Osteocyte (in vitro differentiated cells): ENCODE results near the gene RNF113B. TPM values are rescaled to one million over a fixed set of nuclear protein-coding genes. Genes with fewer than 3 reads are reported as not detected.

Experiments
- DNase-seq: peaks from one replicate; pipeline ENCODE4 v3.0.0; 2021; ENCODE audit warnings: mixed read lengths; ENCODE audit not compliant: unreplicated experiment; ENCODE audit errors: extremely low spot score
- H3K27ac Mint-ChIP-seq: one replicate; pipeline ENCODE4 v1.8.0; 2021; ENCODE audit warnings: mild to moderate bottlenecking, mixed read lengths; ENCODE audit not compliant: unreplicated experiment
- H3K27me3 Mint-ChIP-seq: one replicate; pipeline ENCODE4 v1.8.0; 2021; ENCODE audit warnings: mixed read lengths; ENCODE audit not compliant: unreplicated experiment
- H3K36me3 Mint-ChIP-seq: one replicate; pipeline ENCODE4 v1.8.0; 2021; ENCODE audit warnings: mixed read lengths; ENCODE audit not compliant: unreplicated experiment
- H3K4me1 Mint-ChIP-seq: one replicate; pipeline ENCODE4 v1.8.0; 2021; ENCODE audit warnings: mixed read lengths; ENCODE audit not compliant: unreplicated experiment
- H3K4me3 Mint-ChIP-seq: one replicate; pipeline ENCODE4 v1.8.0; 2021; ENCODE audit warnings: mild to moderate bottlenecking, moderate library complexity, mixed read lengths; ENCODE audit not compliant: unreplicated experiment
- H3K9me3 Mint-ChIP-seq: one replicate; pipeline ENCODE4 v1.8.0; 2021; ENCODE audit warnings: mixed read lengths; ENCODE audit not compliant: unreplicated experiment
- CTCF ChIP-seq: fragments of 200-600 bp; sonication (generic); IDR thresholded peaks from 2 replicates; pipeline ENCODE4 v1.5.0; 2021; ENCODE audit warnings: antibody characterized with exemption, mild to moderate bottlenecking, moderate library complexity
- total RNA-seq: library from RNA; stranded (reverse); gene quantifications from 2 replicates; pipeline ENCODE4 v1.2.1, GENCODE V29; 2021

The RNF113B gene
- total RNA-seq, 1 donor from 2014 or later = not detected

GRCh38 chr13:98157188-98157587, 19.9 kb downstream of the RNF113B start:
- Mint-ChIP-seq H3K4me1 (peaks cover 49% of the 10 kb centered on the region), H3K4me3 (no peak overlapping the region), H3K27ac (no peak overlapping the region), H3K36me3 (peaks cover 23% of the 10 kb centered on the region), H3K27me3 (no peaks in the 10 kb centered on the region), H3K9me3 (no peaks in the 10 kb centered on the region)
- TF ChIP-seq CTCF = no peak
- no peak for DNase-seq

- no peak for TF ChIP-seq CTCF
- Mint-ChIP-seq H3K27me3 (no peaks in the 10 kb centered on the region), H3K27ac (no peak overlapping the region), H3K4me1 (peaks cover 50% of the 10 kb centered on the region), H3K9me3 (no peaks in the 10 kb centered on the region), H3K4me3 (no peak overlapping the region), H3K36me3 (peaks cover 19% of the 10 kb centered on the region)
- DNase-seq = no peak
These were observed 20.8 kb downstream of the RNF113B start for GRCh38 chr13:98156259-98156658.

GRCh38 chr13:98155475-98156109, 21.5 kb downstream of the RNF113B start:
- no peak overlapping the region for H3K27ac Mint-ChIP-seq
- H3K4me1 Mint-ChIP-seq = peaks cover 54% of the 10 kb centered on the region
- DNase-seq = no peak
- H3K36me3 Mint-ChIP-seq = peaks cover 19% of the 10 kb centered on the region
- no peak for TF ChIP-seq CTCF
- H3K9me3 Mint-ChIP-seq = no peaks in the 10 kb centered on the region
- H3K4me3 Mint-ChIP-seq = no peak overlapping the region
- no peaks in the 10 kb centered on the region for H3K27me3 Mint-ChIP-seq

- Mint-ChIP-seq H3K4me3 (no peak overlapping the region), H3K27ac (peak overlapping the region; percentile 43), H3K9me3 (no peaks in the 10 kb centered on the region), H3K4me1 (peaks cover 73% of the 10 kb centered on the region), H3K36me3 (peaks cover 16% of the 10 kb centered on the region), H3K27me3 (no peaks in the 10 kb centered on the region)
- TF ChIP-seq CTCF = no peak
- no peak for DNase-seq
These were observed 26.1 kb downstream of the RNF113B start for GRCh38 chr13:98150832-98151479.

GRCh38 chr13:98147521-98147920, 29.5 kb downstream of the RNF113B start:
- TF ChIP-seq CTCF = no peak
- peaks cover 76% of the 10 kb centered on the region for H3K4me1 Mint-ChIP-seq
- H3K27ac Mint-ChIP-seq = peak overlapping the region; percentile 54
- no peaks in the 10 kb centered on the region for H3K9me3 Mint-ChIP-seq
- DNase-seq = no peak
- no peaks in the 10 kb centered on the region for H3K27me3 Mint-ChIP-seq
- peaks cover 10% of the 10 kb centered on the region for H3K36me3 Mint-ChIP-seq
- peak overlapping the region; percentile 27 for H3K4me3 Mint-ChIP-seq
